ENCODE data around the gene AP1AR.

The AP1AR gene

DNA sequence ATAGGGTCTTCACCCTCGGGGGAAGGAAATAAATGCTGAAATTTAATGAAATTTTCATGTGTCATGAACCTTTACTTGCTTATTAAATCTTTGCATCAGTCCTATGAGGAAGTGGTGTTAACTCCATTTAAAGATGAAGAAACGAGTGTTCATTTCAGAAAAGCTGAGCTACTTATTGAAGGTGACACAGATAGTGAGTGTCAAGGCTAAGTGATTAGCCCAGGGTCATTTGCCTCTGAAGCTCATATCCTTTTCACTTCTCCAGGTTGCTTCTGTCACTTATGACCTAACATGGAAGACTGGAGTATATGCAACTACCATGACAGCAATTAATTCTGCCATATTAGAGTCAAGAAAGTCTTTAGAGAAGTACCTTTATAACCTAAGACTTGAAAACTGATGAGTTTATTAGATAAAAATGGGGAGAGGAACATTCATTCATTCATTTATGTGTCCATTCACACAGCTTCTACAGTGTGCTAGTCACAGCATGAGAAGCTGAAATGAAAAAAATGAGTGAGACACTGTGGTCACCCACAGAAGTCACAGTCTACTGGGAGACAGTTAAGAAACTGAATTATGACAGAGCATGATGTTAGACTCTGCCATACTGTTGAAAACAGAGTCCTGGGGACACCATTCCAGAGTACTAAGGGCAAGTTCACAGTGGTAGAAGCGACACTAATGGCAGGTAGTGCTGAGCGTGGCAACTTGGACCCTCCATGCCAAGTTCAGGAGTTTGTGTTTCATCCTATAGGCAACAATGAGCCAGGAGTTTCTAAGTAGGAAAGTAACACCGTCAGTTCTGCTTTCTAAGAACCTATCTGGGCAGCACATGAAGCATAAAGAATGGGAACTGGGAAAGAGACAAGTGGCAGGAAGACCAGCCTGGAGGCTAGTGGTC lies 86.9 kb downstream of the AP1AR start:
- TF ChIP-seq, protein P1, sequence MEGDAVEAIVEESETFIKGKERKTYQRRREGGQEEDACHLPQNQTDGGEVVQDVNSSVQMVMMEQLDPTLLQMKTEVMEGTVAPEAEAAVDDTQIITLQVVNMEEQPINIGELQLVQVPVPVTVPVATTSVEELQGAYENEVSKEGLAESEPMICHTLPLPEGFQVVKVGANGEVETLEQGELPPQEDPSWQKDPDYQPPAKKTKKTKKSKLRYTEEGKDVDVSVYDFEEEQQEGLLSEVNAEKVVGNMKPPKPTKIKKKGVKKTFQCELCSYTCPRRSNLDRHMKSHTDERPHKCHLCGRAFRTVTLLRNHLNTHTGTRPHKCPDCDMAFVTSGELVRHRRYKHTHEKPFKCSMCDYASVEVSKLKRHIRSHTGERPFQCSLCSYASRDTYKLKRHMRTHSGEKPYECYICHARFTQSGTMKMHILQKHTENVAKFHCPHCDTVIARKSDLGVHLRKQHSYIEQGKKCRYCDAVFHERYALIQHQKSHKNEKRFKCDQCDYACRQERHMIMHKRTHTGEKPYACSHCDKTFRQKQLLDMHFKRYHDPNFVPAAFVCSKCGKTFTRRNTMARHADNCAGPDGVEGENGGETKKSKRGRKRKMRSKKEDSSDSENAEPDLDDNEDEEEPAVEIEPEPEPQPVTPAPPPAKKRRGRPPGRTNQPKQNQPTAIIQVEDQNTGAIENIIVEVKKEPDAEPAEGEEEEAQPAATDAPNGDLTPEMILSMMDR (conservative IDR thresholded peaks at IDR 0.05; ENCODE audit: low read length): no peak
- H3K4me3 ChIP-seq (ENCODE audit: low read length): no peak overlapping the region
- no peak for DNase-seq (ENCODE audit: low read depth)
